A549 (cell line): ENCODE measurements around the gene BCDIN3D. TPM values are rescaled to one million over a fixed set of nuclear protein-coding genes. Genes with fewer than 3 reads are reported as not detected.

Experiments
- ATAC-seq, 2 experiments: fragments of 200-7000 bp in 1 of 2; fragments of >200 bp in 1 of 2; cut with Nextera tagmentation in 1 of 2; cut with Tn5 transposase in 1 of 2; 3 replicates each; pipeline versions ENCODE4 v1.8.0 to v1.9.1; 2018 to 2020; ENCODE audit warnings: mild to moderate bottlenecking in 1 of 2, moderate library complexity in 1 of 2
- CTCF ChIA-PET: fragments of 300-600 bp; sonication (Branson Sonifier 250); formaldehyde crosslinking; extraction: SDS; loops from one replicate; lab custom pipeline; 2021; ENCODE audit warnings: antibody characterized with exemption, inconsistent platforms; lab: Yijun Ruan, JAX
- POLR2A ChIA-PET: fragments of 350-600 bp; formaldehyde crosslinking; extraction: SDS; loops from one replicate; lab custom pipeline; 2021; ENCODE audit warnings: antibody characterized with exemption, inconsistent platforms; lab: Yijun Ruan, JAX
- DNase-seq, 2 experiments: peaks; one replicate each; pipeline versions ENCODE4 v3.0.0 to v3.0.0-alpha.2; 2011 to 2016; ENCODE audit warnings: low read depth in 1 of 2, low spot score in 1 of 2
- FAIRE-seq: peaks from 2 replicates; lab custom pipeline; 2011; peaks lifted over from hg19 to GRCh38; lab: Jason Lieb, UNC
- H3K27ac ChIP-seq, 2 experiments: fragments of >200 bp; sonication (Bioruptor Twin); formaldehyde crosslinking; 3 replicates each; pipeline ENCODE4 v1.5.1; 2016 to 2017
- H3K4me1 ChIP-seq: fragments of >200 bp; sonication (Bioruptor Twin); formaldehyde crosslinking; 3 replicates; pipeline ENCODE4 v1.6.1; 2016
- H3K4me2 ChIP-seq: fragments of >200 bp; sonication (Bioruptor Twin); formaldehyde crosslinking; 3 replicates; pipeline ENCODE4 v1.6.1; 2016
- H3K4me3 ChIP-seq: fragments of >200 bp; sonication (Bioruptor Twin); formaldehyde crosslinking; 3 replicates; pipeline ENCODE4 v1.5.1; 2016
- H3K9me3 ChIP-seq: fragments of >200 bp; sonication (Bioruptor Twin); formaldehyde crosslinking; 3 replicates; pipeline ENCODE4 v1.6.1; 2016
- CHD4 ChIP-seq: fragments of 200-600 bp; sonication (generic); IDR thresholded peaks from 2 replicates; pipeline ENCODE4 v1.6.1; 2016; ENCODE audit warnings: antibody characterized with exemption, mild to moderate bottlenecking, borderline replicate concordance
- EP300 ChIP-seq, 2 experiments: fragments of >200 bp; sonication (Bioruptor Twin); formaldehyde crosslinking; IDR thresholded peaks; 2 replicates in 1 of 2; 3 replicates in 1 of 2; pipeline ENCODE4 v1.6.1; 2016 to 2017
- HEYL ChIP-seq: fragments of 250-450 bp; sonication (Bioruptor Pico); IDR thresholded peaks from 2 replicates; pipeline ENCODE4 v1.8.0; 2021; ENCODE audit warnings: mild to moderate bottlenecking, moderate library complexity
- KDM5A ChIP-seq: fragments of 200-600 bp; sonication (generic); IDR thresholded peaks from 2 replicates; pipeline ENCODE4 v1.6.1; 2016; ENCODE audit warnings: antibody characterized with exemption, mild to moderate bottlenecking
- MAX ChIP-seq: IDR thresholded peaks from 2 replicates; pipeline ENCODE4 v1.6.1; 2012
- NFE2L2 ChIP-seq: fragments of 150-350 bp; conservative IDR thresholded peaks from 2 replicates; pipeline ENCODE4 v1.6.1; 2014; ENCODE audit warnings: low read length
- NR3C1 ChIP-seq: fragments of >200 bp; sonication (Bioruptor Twin); formaldehyde crosslinking; IDR thresholded peaks from 3 replicates; pipeline ENCODE4 v1.6.1; 2017
- POLR2AphosphoS2 ChIP-seq: conservative IDR thresholded peaks from 2 replicates; pipeline ENCODE4 v1.6.1; 2012; ENCODE audit warnings: low read length, improper control_type of control experiment, inconsistent platforms
- RAD21 ChIP-seq, 2 experiments: fragments of >200 bp in 1 of 2; sonication (Bioruptor Twin) in 1 of 2; formaldehyde crosslinking in 1 of 2; IDR thresholded peaks in 1 of 2; conservative IDR thresholded peaks in 1 of 2; 2 replicates in 1 of 2; 3 replicates in 1 of 2; pipeline ENCODE4 v1.6.1; 2012 to 2018; ENCODE audit warnings: inconsistent platforms in 1 of 2
- TFCP2L1 ChIP-seq: fragments of 250-450 bp; sonication (Bioruptor Pico); IDR thresholded peaks from 2 replicates; pipeline ENCODE4 v1.5.0; 2021; ENCODE audit warnings: mild to moderate bottlenecking
- ZSCAN20 ChIP-seq: fragments of 250-450 bp; sonication (Bioruptor Pico); IDR thresholded peaks from 2 replicates; pipeline ENCODE4 v1.8.0; 2022; ENCODE audit warnings: mild to moderate bottlenecking, moderate library complexity
- WGBS: methylation state at CpG from one replicate; pipeline ENCODE4 v1.1.6; 2017; ENCODE audit errors: missing lambda C conversion rate; 5-methylcytosine and 5-hydroxymethylcytosine counted together
- polyA plus RNA-seq, 4 experiments: library from polyadenylated mRNA; depleted of rRNA in 3 of 4; stranded (reverse); fragments of >200 nt; fragmentation: RNase III in 1 of 4; extraction: RNeasy Plus Mini Kit Qiagen cat#74134 plus additional on column Dnase treatment in 1 of 4; gene quantifications; 2 replicates in 3 of 4; 3 replicates in 1 of 4; pipeline ENCODE4 v1.2.3, GENCODE V29; 2011 to 2017
- TF ChIP-seq, protein P1 (sequence below): fragments of >200 bp; sonication (Bioruptor Twin); formaldehyde crosslinking; IDR thresholded peaks from 3 replicates; pipeline ENCODE4 v1.5.1; 2016
- TF ChIP-seq, protein P2 (sequence below): fragments of >200 bp; sonication (Bioruptor Twin); formaldehyde crosslinking; IDR thresholded peaks from 2 replicates; pipeline ENCODE4 v1.6.1; 2016
- TF ChIP-seq, protein P3 (sequence below): fragments of 200-600 bp; sonication (generic); IDR thresholded peaks from 2 replicates; pipeline ENCODE4 v1.6.1; 2016; ENCODE audit warnings: antibody characterized with exemption, mild to moderate bottlenecking, moderate library complexity

BCDIN3D gene
- polyA plus RNA-seq, 2 of the 4 experiments (the other 2 are of a cell fraction): 4.2 to 5.8 TPM

- TF ChIP-seq KDM5A (no peak), RAD21 (conservative IDR thresholded peaks at IDR 0.05 in 1 of 2, IDR thresholded peaks at IDR 0.05 in 1 of 2) (no peak), NR3C1 (no peak), CHD4 (no peak), NFE2L2 (no peak)
- TF ChIP-seq, all 56 proteins: peak for 0
Measured at GRCh38 chr12:49811961-49812401, 30.9 kb downstream of the BCDIN3D start (continued).

DNA sequence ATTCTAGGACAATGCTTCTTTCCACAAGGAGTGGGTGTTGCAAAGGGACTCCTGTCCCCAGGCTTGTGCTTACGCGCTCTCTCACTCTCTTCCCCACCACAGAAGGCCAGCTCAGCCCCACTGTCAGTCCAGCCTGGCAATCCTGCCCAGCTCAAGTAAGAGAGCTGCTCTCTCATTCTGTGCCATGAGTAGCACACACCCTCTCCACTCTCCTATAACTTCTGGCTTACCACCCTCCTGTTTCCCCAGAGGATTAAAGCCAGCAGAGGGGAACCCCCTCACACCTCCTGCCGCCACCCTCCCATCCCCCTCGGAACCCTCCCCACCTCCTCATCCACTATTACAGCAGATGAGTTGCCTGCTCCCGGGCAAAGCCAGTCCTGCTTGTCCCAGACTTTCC lies 31.8 kb downstream of the BCDIN3D start:
- H3K4me1 ChIP-seq: no peaks in the 10 kb centered on the region
- H3K27ac ChIP-seq: no peak overlapping the region
- no peak overlapping the region for H3K4me2 ChIP-seq
- no peaks in the 10 kb centered on the region for H3K9me3 ChIP-seq
- 84% methylated on average over 5 of the region's 5 CpGs for WGBS
- TF ChIP-seq POLR2AphosphoS2: no peak
- TF ChIP-seq ZSCAN20 (CRISPR knock-in tag): no peak
- no peak for TF ChIP-seq MAX
- no peak for TF ChIP-seq CHD4
- TF ChIP-seq, protein P1, sequence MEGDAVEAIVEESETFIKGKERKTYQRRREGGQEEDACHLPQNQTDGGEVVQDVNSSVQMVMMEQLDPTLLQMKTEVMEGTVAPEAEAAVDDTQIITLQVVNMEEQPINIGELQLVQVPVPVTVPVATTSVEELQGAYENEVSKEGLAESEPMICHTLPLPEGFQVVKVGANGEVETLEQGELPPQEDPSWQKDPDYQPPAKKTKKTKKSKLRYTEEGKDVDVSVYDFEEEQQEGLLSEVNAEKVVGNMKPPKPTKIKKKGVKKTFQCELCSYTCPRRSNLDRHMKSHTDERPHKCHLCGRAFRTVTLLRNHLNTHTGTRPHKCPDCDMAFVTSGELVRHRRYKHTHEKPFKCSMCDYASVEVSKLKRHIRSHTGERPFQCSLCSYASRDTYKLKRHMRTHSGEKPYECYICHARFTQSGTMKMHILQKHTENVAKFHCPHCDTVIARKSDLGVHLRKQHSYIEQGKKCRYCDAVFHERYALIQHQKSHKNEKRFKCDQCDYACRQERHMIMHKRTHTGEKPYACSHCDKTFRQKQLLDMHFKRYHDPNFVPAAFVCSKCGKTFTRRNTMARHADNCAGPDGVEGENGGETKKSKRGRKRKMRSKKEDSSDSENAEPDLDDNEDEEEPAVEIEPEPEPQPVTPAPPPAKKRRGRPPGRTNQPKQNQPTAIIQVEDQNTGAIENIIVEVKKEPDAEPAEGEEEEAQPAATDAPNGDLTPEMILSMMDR: no peak
- TF ChIP-seq TFCP2L1 (CRISPR knock-in tag): no peak
- TF ChIP-seq, protein P2, sequence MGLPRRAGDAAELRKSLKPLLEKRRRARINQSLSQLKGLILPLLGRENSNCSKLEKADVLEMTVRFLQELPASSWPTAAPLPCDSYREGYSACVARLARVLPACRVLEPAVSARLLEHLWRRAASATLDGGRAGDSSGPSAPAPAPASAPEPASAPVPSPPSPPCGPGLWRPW: no peak
- TF ChIP-seq HEYL (CRISPR knock-in tag): no peak
- no peak for TF ChIP-seq NR3C1
- TF ChIP-seq, protein P3, sequence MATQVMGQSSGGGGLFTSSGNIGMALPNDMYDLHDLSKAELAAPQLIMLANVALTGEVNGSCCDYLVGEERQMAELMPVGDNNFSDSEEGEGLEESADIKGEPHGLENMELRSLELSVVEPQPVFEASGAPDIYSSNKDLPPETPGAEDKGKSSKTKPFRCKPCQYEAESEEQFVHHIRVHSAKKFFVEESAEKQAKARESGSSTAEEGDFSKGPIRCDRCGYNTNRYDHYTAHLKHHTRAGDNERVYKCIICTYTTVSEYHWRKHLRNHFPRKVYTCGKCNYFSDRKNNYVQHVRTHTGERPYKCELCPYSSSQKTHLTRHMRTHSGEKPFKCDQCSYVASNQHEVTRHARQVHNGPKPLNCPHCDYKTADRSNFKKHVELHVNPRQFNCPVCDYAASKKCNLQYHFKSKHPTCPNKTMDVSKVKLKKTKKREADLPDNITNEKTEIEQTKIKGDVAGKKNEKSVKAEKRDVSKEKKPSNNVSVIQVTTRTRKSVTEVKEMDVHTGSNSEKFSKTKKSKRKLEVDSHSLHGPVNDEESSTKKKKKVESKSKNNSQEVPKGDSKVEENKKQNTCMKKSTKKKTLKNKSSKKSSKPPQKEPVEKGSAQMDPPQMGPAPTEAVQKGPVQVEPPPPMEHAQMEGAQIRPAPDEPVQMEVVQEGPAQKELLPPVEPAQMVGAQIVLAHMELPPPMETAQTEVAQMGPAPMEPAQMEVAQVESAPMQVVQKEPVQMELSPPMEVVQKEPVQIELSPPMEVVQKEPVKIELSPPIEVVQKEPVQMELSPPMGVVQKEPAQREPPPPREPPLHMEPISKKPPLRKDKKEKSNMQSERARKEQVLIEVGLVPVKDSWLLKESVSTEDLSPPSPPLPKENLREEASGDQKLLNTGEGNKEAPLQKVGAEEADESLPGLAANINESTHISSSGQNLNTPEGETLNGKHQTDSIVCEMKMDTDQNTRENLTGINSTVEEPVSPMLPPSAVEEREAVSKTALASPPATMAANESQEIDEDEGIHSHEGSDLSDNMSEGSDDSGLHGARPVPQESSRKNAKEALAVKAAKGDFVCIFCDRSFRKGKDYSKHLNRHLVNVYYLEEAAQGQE: no peak
- no peak overlapping the region for H3K4me3 ChIP-seq
- FAIRE-seq (no peak), DNase-seq (no peak), ATAC-seq (peak in 1 of 2 experiments; percentile 39; a peak in 2 of 6 replicates)
- ChIA-PET POLR2A (interaction anchor here (0.9 to 1.3 kb wide), 3 partner anchors 9 to 70 kb away, joined by 3 to 4 read pairs (median 4); partner anchors contain the start of genes NCKAP5L and TMBIM6), CTCF (interaction anchor here (0.6 to 2.2 kb wide), 9 partner anchors 8 to 156 kb away, joined by 3 to 7 read pairs (median 4); no protein-coding TSS in a partner anchor)

GRCh38 chr12:49809906-49810389 lies 33.0 kb downstream of the BCDIN3D start:
- Histone ChIP-seq H3K27ac (no peak overlapping the region), H3K4me1 (no peaks in the 10 kb centered on the region), H3K4me2 (no peak overlapping the region), H3K9me3 (no peaks in the 10 kb centered on the region), H3K4me3 (no peak overlapping the region)
- WGBS: 91% methylated on average over 9 of the region's 9 CpGs
- POLR2A ChIA-PET: interaction anchor here (0.9 to 1.3 kb wide), 3 partner anchors 10 to 69 kb away, joined by 3 to 4 read pairs (median 4); partner anchors contain the start of genes NCKAP5L and TMBIM6
- TF ChIP-seq EP300 (IDR thresholded peaks at IDR 0.05): no peak
- FAIRE-seq (no peak), DNase-seq (no peak), ATAC-seq (no peak)
- CTCF ChIA-PET: interaction anchor here (0.8 to 2.2 kb wide), 5 partner anchors 11 to 32 kb away, joined by 3 to 9 read pairs (median 4); no protein-coding TSS in a partner anchor
